Measurements from ENCODE around the gene LRMDA.

DNA sequence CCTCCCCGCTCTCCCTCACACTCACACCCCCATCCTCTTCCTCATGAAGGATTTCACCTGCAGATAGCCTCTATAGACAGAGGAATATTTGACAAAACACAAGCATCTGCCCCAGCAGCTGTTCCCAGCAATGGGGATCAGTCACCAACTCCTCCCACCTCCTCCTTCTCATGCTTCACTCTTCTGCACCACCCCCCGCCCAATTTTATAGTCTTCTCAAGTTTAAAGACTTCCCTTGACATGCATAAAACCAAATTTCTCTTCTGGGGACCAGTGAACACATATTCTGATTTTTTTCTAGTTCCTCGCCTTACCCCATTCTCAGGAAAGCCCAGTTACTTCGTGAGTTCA, 654.4 kb downstream of the LRMDA start:
- TF ChIP-seq, protein P1, sequence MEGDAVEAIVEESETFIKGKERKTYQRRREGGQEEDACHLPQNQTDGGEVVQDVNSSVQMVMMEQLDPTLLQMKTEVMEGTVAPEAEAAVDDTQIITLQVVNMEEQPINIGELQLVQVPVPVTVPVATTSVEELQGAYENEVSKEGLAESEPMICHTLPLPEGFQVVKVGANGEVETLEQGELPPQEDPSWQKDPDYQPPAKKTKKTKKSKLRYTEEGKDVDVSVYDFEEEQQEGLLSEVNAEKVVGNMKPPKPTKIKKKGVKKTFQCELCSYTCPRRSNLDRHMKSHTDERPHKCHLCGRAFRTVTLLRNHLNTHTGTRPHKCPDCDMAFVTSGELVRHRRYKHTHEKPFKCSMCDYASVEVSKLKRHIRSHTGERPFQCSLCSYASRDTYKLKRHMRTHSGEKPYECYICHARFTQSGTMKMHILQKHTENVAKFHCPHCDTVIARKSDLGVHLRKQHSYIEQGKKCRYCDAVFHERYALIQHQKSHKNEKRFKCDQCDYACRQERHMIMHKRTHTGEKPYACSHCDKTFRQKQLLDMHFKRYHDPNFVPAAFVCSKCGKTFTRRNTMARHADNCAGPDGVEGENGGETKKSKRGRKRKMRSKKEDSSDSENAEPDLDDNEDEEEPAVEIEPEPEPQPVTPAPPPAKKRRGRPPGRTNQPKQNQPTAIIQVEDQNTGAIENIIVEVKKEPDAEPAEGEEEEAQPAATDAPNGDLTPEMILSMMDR (IDR thresholded peaks at IDR 0.05; ENCODE audit: borderline replicate concordance, extremely low read depth, low read length, poor library complexity, severe bottlenecking), result no peak
- TF ChIP-seq EZH2 (IDR thresholded peaks at IDR 0.05; ENCODE audit: borderline replicate concordance, low read depth, low read length, severe bottlenecking), result no peak

Data from DND-41 (cell line).